Smooth muscle cell (in vitro differentiated cells): ENCODE measurements around the gene ZNF280B. TPM values are rescaled to one million over a fixed set of nuclear protein-coding genes. Genes with fewer than 3 reads are reported as not detected.
"Not testable (repeated sequence)": the region's sequence is repeated elsewhere in the genome, so short reads cannot be mapped to it uniquely, and the experiment has no call there.

Experiments
- DNase-seq: peaks from one replicate; lab custom pipeline; 2025; ENCODE audit not compliant: unreplicated experiment; lab: John Stamatoyannopoulos, UW
- H2AFZ ChIP-seq: fragments of 200-600 bp; sonication (generic); 2 replicates; pipeline ENCODE4 v1.6.0; 2016; ENCODE audit warnings: antibody characterized with exemption, low read depth, mild to moderate bottlenecking
- H3F3A ChIP-seq: fragments of 200-600 bp; sonication (generic); 2 replicates; pipeline ENCODE4 v1.6.0; 2017; ENCODE audit warnings: antibody characterized with exemption, low read depth
- H3K27ac ChIP-seq: fragments of 200-600 bp; sonication (generic); 2 replicates; pipeline ENCODE4 v1.5.1; 2016; ENCODE audit warnings: low read depth, mild to moderate bottlenecking
- H3K27me3 ChIP-seq: fragments of 200-600 bp; sonication (generic); 2 replicates; pipeline ENCODE4 v1.6.1; 2016; ENCODE audit warnings: low read depth, mild to moderate bottlenecking
- H3K36me3 ChIP-seq: fragments of 200-600 bp; sonication (generic); 2 replicates; pipeline ENCODE4 v1.5.1; 2016; ENCODE audit warnings: low read depth
- H3K4me1 ChIP-seq: fragments of 200-600 bp; sonication (generic); 2 replicates; pipeline ENCODE4 v1.5.1; 2016; ENCODE audit warnings: low read depth
- H3K4me2 ChIP-seq: fragments of 200-600 bp; sonication (generic); 2 replicates; pipeline ENCODE4 v1.6.0; 2016; ENCODE audit warnings: mild to moderate bottlenecking
- H3K4me3 ChIP-seq: fragments of 200-600 bp; sonication (generic); 2 replicates; pipeline ENCODE4 v1.5.1; 2016; ENCODE audit warnings: mild to moderate bottlenecking
- H3K79me2 ChIP-seq: fragments of 200-600 bp; sonication (generic); 2 replicates; pipeline ENCODE4 v1.6.0; 2016; ENCODE audit warnings: low read depth, mild to moderate bottlenecking
- H3K9ac ChIP-seq: fragments of 200-600 bp; sonication (generic); 2 replicates; pipeline ENCODE4 v1.6.0; 2016; ENCODE audit warnings: low read depth
- H3K9me3 ChIP-seq: fragments of 200-600 bp; sonication (generic); replicated peaks from 2 replicates; pipeline ENCODE4 v1.5.1; 2016; ENCODE audit warnings: low read depth
- H4K20me1 ChIP-seq: fragments of 200-600 bp; sonication (generic); 2 replicates; pipeline ENCODE4 v1.6.0; 2016; ENCODE audit warnings: low read depth
- CTCF ChIP-seq: fragments of 200-600 bp; sonication (generic); IDR thresholded peaks from 2 replicates; pipeline ENCODE4 v1.5.1; 2017; ENCODE audit warnings: borderline replicate concordance, mild to moderate bottlenecking, antibody characterized with exemption; ENCODE audit not compliant: insufficient read depth, poor library complexity, severe bottlenecking
- WGBS: methylation state at CpG from one replicate; pipeline ENCODE4 v1.1.7; 2016; ENCODE audit warnings: low lambda C conversion rate; 5-methylcytosine and 5-hydroxymethylcytosine counted together
- polyA plus RNA-seq: library from polyadenylated mRNA; unstranded; fragments of >200 nt; fragmentation: Nextera tagmentation; extraction: Ambion mirVana; gene quantifications from 2 replicates; pipeline ENCODE4 v1.2.1, GENCODE V29; 2016
- total RNA-seq: library from RNA; depleted of rRNA; stranded (reverse); fragments of >200 nt; gene quantifications from 2 replicates; pipeline ENCODE4 v1.2.3, GENCODE V29; 2014

The ZNF280B gene
- total and polyA plus RNA-seq, 2 experiments from 2014 or later: 3.0 to 3.3 TPM

GRCh38 chr22:22442928-22443709, 65.4 kb downstream of the ZNF280B start:
- Histone ChIP-seq H3F3A (no peaks in the 10 kb centered on the region), H3K36me3 (no peaks in the 10 kb centered on the region), H3K4me3 (no peak overlapping the region), H3K9ac (no peak overlapping the region), H4K20me1 (no peaks in the 10 kb centered on the region), H3K27ac (no peak overlapping the region), H3K9me3 (no peaks in the 10 kb centered on the region), H3K79me2 (no peaks in the 10 kb centered on the region), H3K4me2 (no peak overlapping the region), H3K4me1 (no peaks in the 10 kb centered on the region), H2AFZ (no peak overlapping the region), H3K27me3 (peaks cover 34% of the 10 kb centered on the region)
- no peak for TF ChIP-seq CTCF
- DNase-seq: no peak
- 73% methylated on average over 7 of the region's 7 CpGs for WGBS

DNA sequence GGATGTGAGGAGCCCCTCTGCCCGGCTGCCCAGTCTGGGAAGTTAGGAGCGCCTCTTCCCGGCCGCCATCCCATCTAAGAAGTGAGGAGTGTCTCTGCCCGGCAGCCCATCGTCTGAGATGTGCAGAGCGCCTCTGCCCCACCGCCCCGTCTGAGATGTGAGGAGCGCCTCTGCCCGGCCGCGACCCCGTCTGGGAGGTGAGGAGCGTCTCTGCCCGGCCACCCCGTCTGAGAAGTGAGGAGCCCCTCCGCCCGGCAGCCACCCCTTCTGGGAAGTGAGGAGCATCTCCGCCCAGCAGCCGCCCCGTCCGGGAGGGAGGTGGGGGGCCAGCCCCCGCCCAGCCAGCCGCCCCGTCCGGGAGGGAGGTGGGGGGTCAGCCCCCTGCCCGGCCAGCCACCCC, 66.9 kb downstream of the ZNF280B start:
- not testable (repeated sequence) for H2AFZ ChIP-seq, H4K20me1 ChIP-seq, H3K4me1 ChIP-seq, H3K36me3 ChIP-seq, H3K4me3 ChIP-seq, H3K79me2 ChIP-seq, H3K27ac ChIP-seq, H3K4me2 ChIP-seq, DNase-seq, H3K9ac ChIP-seq, H3F3A ChIP-seq, H3K9me3 ChIP-seq
- WGBS: 95% methylated on average over 7 of the region's 28 CpGs
- peaks cover 32% of the 10 kb centered on the region for H3K27me3 ChIP-seq

GRCh38 chr22:22440188-22440587, 68.4 kb downstream of the ZNF280B start:
- Histone ChIP-seq H3K27me3 (peaks cover 32% of the 10 kb centered on the region), H2AFZ (no peak overlapping the region), H3K4me2 (no peak overlapping the region), H3K27ac (no peak overlapping the region), H3K9me3 (no peaks in the 10 kb centered on the region), H3K79me2 (no peaks in the 10 kb centered on the region), H3K4me1 (no peaks in the 10 kb centered on the region), H3F3A (no peaks in the 10 kb centered on the region), H3K36me3 (no peaks in the 10 kb centered on the region), H3K4me3 (no peak overlapping the region), H3K9ac (no peak overlapping the region), H4K20me1 (no peaks in the 10 kb centered on the region)
- no peak for DNase-seq
- WGBS: 93% methylated on average over 1 of the region's 1 CpG
- TF ChIP-seq CTCF: no peak

Other genes starting within 250 kb of the ZNF280B start
- not detected in 2 replicates for gene ZNF280A, start 11.5 kb upstream of the ZNF280B start, total RNA-seq
- 0.21 TPM in 1 of 2 replicates, not detected in the other for gene ZNF280A, start 11.5 kb upstream of the ZNF280B start, polyA plus RNA-seq
- not detected in 2 replicates for gene PRAME, start 50.5 kb upstream of the ZNF280B start, total RNA-seq
- not detected in 2 replicates for gene PRAME, start 50.5 kb upstream of the ZNF280B start, polyA plus RNA-seq
- gene GGTLC2, start 135.9 kb upstream of the ZNF280B start, total RNA-seq: not detected in 2 replicates
- not detected in 2 replicates for gene GGTLC2, start 135.9 kb upstream of the ZNF280B start, polyA plus RNA-seq